Measurements from ENCODE around the gene CDH15.
A peak's percentile ranks its signal among the peaks of the same experiment; 100 is the strongest.

Gene CDH15

GRCh38 chr16:89171216-89172170 is at the start of gene CDH15:
Gene CDH15, plus strand, starts transcription at chr16:89171748. Its CDS starts 84 bp downstream, at chr16:89171832.
- DNase-seq = peak; percentile 95

- DNase-seq = peak; percentile 74
Measured at GRCh38 chr16:89122322-89122851, 49.2 kb upstream of the CDH15 start.

DNA sequence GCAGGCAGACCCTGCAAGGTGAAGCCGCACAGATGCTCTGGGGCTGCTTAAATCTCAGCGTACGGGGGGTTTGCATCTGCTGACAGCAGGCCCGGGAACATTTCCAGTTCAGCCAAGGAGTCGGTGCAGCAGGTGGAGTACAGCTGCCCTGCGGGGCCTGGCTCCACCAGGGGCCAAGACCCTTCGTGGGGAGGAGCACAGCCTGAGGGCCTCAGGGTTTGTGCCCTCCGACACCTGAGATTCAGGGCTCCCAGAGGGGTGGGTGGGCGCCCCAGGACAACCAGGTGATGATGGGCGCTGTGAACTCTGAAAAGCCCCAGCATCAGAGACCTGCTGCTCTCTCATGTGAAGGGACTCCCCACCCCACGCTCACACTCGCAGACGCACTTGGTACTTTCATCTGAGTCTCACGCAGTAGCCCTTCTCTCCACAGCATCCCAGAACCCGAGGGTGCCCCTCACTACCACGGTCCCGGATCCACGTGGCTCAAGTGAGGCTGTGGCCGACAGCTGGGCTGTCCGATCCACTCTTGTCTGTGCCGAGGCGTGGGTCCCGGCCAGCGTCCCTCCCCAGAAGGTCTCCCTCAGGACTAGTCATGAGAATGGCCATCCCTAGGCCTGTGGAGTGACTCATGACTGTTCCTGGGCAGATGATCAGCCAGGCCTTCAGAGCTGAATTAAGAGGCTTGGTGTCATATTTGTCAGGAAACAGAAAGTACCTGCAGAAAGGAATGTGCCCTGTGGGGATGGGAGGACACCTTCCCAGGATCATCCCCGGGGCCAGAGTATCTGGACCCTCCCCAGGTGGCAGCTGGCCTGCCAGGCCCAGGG is 48.3 kb upstream of the CDH15 start:
- DNase-seq = peak; percentile 66

- no peak for DNase-seq
Measured at GRCh38 chr16:89123831-89124100, 47.8 kb upstream of the CDH15 start.

- DNase-seq = no peak
Measured at GRCh38 chr16:89129378-89129777, 42.2 kb upstream of the CDH15 start.

GRCh38 chr16:89130448-89130847 is 41.1 kb upstream of the CDH15 start:
- DNase-seq = no peak

DNA sequence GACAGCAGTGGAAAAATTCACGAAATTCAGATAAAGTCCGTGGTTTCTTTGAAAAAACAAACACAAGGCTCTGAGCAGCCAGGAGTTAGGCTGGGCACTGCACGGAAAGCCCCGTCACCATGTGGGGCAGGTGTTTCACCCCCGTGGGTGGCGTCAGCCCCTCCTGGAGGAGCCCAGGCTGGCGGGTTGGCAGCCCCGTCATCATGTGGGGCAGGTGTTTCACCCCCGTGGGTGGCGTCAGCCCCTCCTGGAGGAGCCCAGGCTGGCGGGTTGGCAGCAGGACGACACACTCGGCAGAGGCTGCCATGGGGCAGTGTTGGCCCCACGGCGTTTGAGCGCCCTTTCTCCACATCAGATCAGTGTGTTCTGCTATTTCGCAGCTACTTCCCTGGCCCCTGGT is 39.8 kb upstream of the CDH15 start:
- no peak for DNase-seq

DNA sequence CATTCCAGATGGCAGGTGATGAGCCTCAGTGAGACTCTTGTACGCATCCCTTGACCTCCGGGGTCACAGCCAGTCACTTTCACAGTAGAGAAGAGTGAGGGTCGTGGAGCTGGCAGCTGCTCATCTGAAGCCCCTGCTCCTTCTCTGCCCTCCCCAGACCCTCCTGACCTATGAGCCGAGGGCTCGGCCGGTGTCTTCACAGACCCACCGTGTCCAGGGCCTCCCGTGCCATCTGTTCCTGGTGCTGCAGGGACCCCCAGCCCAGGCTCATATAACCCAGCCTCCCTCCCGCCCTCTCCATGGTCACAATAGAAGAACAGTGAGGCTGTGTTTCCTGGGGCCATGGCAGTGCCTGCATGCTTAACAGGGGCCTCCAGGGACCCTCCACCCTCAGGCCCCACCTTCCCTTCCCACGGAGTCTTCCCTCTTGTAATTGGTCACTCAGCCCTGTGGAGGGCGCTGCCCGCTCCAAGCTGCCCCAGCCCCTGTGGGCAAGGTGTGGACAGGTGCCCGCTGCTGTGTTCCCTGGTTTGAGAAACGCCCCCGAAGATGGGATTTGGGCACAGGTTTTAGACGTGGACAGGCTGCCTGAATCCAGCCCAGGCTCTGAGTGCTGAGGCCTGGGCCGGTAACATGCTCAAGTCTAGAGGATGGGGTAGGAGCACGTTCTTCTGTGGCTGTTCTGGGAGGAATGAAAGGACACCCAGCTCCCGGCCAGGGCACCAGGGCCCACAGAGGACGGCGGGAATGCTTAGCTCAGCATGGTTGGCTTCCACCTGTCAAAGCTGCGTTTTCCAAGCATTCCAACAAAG is 39.1 kb upstream of the CDH15 start:
- DNase-seq = no peak

- DNase-seq = no peak
Measured at GRCh38 chr16:89133457-89134127, 38.0 kb upstream of the CDH15 start.

GRCh38 chr16:89134269-89134668 is 37.3 kb upstream of the CDH15 start:
- DNase-seq = no peak

DNA sequence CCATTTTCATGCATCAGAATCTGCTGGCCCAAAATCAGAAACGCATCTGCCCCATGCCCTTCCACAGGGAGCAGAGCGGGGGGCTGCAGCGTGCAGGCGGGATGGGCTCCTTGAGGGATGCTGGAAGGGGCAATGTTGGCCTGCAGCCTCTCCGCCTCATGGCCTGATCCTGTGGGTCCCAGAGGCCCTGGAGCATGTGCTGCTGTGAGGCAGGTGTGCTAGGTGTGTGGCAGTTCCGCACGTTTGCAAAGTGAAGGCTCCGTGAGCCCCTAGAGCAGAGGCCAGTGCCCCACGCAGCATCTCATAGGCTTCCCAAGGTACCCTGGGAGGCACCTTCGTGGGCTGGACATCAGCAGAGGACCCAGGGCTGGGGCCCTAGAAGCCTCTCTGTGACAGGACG is 36.4 kb upstream of the CDH15 start:
- no peak for DNase-seq

DNA sequence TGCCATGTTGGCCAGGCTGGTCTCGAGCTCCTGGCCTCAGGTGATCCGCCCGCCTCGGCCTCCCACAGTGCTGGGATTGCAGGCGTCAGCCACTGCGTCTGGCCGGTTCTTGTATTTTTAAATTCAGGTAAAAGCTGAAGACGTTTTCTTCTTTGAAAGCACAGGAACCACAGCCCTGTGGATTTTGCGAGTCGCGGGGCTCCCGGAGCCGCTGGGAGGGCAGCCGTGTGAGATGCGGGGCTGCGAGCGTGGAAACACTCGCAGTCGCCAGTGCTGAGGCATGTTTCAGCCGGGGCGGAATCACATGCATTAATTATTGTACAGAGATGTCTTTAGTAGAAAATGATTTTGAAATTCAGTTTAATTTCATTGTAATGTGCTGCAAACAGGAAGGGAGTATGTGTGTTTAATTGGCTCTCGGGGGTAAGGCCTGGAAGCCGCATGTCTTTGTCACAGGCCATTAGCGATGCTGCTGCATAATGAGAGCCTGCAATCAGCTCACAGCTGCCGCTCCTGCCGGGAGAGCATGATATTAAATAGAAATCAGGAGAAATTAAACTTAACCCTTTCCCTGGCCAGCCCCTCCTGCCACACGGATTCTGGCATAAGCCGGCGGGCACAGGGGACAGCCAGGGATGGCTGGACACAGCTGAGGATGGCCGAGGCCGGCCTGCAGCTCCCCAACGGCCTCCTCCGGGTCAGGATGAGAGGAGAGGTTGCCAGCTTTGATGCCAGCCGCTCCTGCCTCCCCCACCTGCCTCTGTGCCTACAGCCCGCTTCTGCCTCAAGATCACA is 35.4 kb upstream of the CDH15 start:
- peak; percentile 32 for DNase-seq

DNA sequence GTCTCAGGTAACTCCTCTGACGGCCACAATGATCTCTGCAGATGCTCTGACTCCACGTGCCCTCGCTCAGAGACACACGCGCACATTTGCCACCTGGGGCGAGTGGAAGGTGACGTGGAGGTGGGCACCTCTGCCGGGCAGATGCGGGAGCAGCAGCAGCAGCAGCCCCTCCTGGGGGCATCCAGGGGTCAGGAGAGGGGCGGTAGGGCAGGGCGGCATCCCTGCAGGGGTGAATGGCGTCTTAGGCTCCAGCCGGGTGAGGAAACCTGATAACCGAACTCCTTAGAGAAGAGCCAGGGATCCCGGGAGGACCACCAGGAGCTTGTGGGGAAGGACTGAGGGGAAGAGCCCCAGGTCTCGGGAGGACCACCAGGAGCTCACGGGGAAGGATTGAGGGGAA is 34.6 kb upstream of the CDH15 start:
- no peak for DNase-seq

DNA sequence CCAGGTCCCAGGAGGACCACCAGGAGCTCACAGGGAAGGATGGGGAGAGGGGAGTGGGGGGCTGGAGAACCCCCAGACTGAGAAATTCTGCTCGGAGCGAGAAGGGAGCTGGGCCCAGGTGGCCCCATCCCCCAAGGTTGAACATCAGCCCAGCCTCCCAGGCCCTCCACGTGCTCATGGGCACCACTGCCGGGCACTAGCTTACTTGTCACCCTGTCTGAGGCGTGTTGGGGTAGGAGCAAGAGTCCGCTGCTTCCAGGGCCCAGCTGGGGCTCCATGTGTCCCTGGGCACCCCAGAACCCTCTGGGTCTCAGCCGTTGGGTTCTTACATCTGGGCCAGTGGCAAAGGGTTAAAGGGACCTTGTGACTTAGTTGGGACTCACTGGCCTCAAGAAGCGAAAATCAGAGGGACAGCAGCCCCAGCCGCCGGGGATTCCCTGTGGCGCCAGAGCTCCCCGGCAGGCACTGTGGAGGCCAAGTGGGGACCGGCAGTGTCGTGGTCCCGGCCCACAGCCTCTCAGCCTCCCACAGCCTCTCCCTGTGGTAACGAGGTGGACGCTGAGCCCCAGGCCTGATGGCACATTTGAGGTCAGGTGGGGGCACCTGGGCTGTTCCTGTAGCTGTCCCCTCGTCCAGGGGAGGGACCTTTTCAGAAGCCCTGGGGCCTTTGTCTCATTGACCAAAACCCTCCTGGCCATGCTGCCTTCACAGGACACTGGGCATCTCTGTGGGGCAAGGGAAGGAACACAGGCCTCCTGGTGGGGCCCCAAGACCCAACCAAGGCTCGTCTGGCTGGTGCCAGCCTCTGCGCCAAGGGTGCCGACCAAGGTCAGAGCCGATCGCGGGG is 33.7 kb upstream of the CDH15 start:
- DNase-seq = no peak

- no peak for DNase-seq
Measured at GRCh38 chr16:89138513-89138795, 33.1 kb upstream of the CDH15 start.

GRCh38 chr16:89138843-89139520 is 32.6 kb upstream of the CDH15 start:
- DNase-seq = no peak

DNA sequence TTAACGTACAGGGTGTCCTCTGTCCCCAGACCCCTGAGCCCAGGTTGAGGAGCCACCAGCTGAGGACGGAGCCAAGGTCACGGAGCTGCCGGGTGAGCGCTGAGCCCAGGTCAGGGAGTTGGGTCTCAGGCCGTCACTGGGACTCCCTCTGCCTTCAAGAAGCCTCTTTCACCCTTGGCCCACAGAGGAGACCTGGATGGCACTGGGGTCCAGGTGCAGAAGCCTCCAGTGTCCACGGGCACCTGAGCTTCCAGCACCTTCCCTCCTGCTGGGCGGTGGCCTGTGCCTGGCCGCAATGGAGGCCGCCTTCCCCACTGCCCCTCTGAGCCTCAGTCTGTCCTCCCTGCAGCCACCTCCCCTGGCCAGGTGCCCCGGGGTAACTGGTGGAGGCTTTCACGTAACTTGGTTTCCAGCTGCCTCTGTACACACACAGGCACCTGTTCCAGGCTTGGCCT is 31.6 kb upstream of the CDH15 start:
- no peak for DNase-seq

GRCh38 chr16:89140401-89140800 is 31.1 kb upstream of the CDH15 start:
- no peak for DNase-seq

DNA sequence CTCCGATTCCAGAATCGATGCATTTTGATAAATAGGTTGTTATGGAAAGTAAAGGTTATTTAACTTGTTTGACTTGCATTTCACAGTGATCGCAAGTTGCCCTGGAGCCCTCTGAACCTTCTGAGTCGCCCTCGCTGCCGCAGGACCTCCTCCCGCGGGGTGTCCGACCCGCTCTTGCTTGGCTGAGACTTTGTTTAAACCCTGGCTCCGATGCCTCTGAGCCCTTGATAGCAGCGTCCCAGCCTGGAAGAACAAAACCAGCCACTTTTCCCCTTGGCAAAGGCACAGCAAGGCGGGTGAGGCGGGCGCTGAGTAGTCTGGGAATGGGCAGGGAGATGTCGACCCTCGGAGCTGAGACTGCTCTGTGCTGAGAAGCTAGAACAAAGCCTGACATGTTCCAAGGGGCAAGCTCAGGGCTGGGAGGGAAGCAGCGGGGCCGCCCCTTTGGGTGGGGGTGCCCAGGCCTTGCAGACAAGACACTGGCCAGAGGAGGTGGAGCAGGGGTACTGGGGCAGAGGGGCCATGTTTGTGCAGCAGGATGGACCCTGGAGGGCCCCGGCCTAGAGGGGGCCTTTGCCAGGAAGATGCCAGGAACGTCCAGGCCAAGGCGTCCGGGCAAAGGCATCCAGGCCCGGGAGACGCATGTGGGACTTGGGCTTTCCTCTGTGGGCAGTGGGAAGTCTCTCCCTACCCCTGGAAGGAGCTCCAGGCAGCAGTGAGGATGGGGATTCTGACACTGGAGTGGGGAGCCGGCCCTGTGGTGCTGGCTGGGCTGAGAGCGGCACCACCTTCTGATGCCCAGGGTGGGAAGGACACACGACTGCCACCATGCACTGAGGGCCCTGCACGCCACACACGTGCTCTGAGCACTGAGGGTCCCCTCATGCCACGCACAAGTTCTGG is 30.3 kb upstream of the CDH15 start:
- DNase-seq = no peak
